H9 (cell line): ENCODE measurements around the gene PRR23E. TPM values are rescaled to one million over a fixed set of nuclear protein-coding genes. Genes with fewer than 3 reads are reported as not detected.

Experiments used
- DNase-seq: peaks from one replicate; pipeline ENCODE4 v3.0.0-alpha.2; 2017
- H2AFZ ChIP-seq: one replicate; pipeline ENCODE4 v1.6.1; 2013; ENCODE audit warnings: mild to moderate bottlenecking, low read length, control low read depth, moderate library complexity
- H2AK5ac ChIP-seq: 2 replicates; pipeline ENCODE4 v1.6.1; 2013; ENCODE audit warnings: low read length, control low read depth, mixed read lengths; ENCODE audit not compliant: insufficient read length
- H2BK120ac ChIP-seq: one replicate; pipeline ENCODE4 v1.6.1; 2013; ENCODE audit warnings: low read depth, mild to moderate bottlenecking, low read length, control low read depth, inconsistent platforms; ENCODE audit not compliant: poor library complexity, severe bottlenecking
- H2BK12ac ChIP-seq: 2 replicates; pipeline ENCODE4 v1.6.1; 2013; ENCODE audit warnings: low read length, control low read depth, mixed read lengths, low read depth; ENCODE audit not compliant: insufficient read length
- H2BK15ac ChIP-seq: 2 replicates; pipeline ENCODE4 v1.6.1; 2013; ENCODE audit warnings: low read depth, low read length, control low read depth
- H2BK20ac ChIP-seq: one replicate; pipeline ENCODE4 v1.6.1; 2013; ENCODE audit warnings: low read depth, mild to moderate bottlenecking, low read length, control low read depth, inconsistent platforms; ENCODE audit not compliant: poor library complexity, severe bottlenecking
- H2BK5ac ChIP-seq: 2 replicates; pipeline ENCODE4 v1.6.1; 2013; ENCODE audit warnings: low read length, control low read depth, mixed read lengths; ENCODE audit not compliant: insufficient read length
- H3K14ac ChIP-seq: 2 replicates; pipeline ENCODE4 v1.6.1; 2013; ENCODE audit warnings: low read length, control low read depth; ENCODE audit not compliant: insufficient read depth
- H3K18ac ChIP-seq: 2 replicates; pipeline ENCODE4 v1.6.1; 2013; ENCODE audit warnings: low read depth, mild to moderate bottlenecking, mixed read lengths, low read length, control low read depth; ENCODE audit not compliant: insufficient read length
- H3K23ac ChIP-seq: 2 replicates; pipeline ENCODE4 v1.6.1; 2013; ENCODE audit warnings: low read length, control low read depth, mixed read lengths, low read depth; ENCODE audit not compliant: insufficient read length
- H3K23me2 ChIP-seq: 2 replicates; pipeline ENCODE4 v1.6.1; 2013; ENCODE audit warnings: low read depth, mild to moderate bottlenecking, mixed read lengths, low read length, control low read depth; ENCODE audit not compliant: insufficient read length, poor library complexity, severe bottlenecking
- H3K27ac ChIP-seq: 2 replicates; pipeline ENCODE4 v1.5.1; 2013; ENCODE audit warnings: low read length, control low read depth, mixed read lengths, low read depth; ENCODE audit not compliant: insufficient read length
- H3K27me3 ChIP-seq: 2 replicates; pipeline ENCODE4 v1.6.1; 2013; ENCODE audit warnings: low read length, control low read depth, inconsistent platforms; ENCODE audit not compliant: insufficient read depth
- H3K4ac ChIP-seq: 2 replicates; pipeline ENCODE4 v1.6.1; 2013; ENCODE audit warnings: low read depth, mild to moderate bottlenecking, control low read depth, inconsistent platforms, low read length, moderate library complexity
- H3K4me1 ChIP-seq: 2 replicates; pipeline ENCODE4 v1.6.1; 2013; ENCODE audit warnings: low read length, control low read depth, inconsistent platforms; ENCODE audit not compliant: insufficient read depth
- H3K4me2 ChIP-seq: 2 replicates; pipeline ENCODE4 v1.6.1; 2013; ENCODE audit warnings: low read length, control low read depth, mixed read lengths; ENCODE audit not compliant: insufficient read length, insufficient read depth
- H3K56ac ChIP-seq: 2 replicates; pipeline ENCODE4 v1.6.1; 2013; ENCODE audit warnings: low read depth, mild to moderate bottlenecking, mixed read lengths, low read length, control low read depth; ENCODE audit not compliant: insufficient read length
- H3K79me1 ChIP-seq: 2 replicates; pipeline ENCODE4 v1.6.1; 2013; ENCODE audit warnings: low read depth, mild to moderate bottlenecking, moderate library complexity, low read length, control low read depth, inconsistent platforms; ENCODE audit not compliant: insufficient read depth, poor library complexity, severe bottlenecking
- H3K79me2 ChIP-seq: 2 replicates; pipeline ENCODE4 v1.6.1; 2013; ENCODE audit warnings: low read length, control low read depth, inconsistent platforms; ENCODE audit not compliant: insufficient read depth
- H3K9ac ChIP-seq: 2 replicates; pipeline ENCODE4 v1.6.1; 2013; ENCODE audit warnings: low read length, control low read depth, mixed read lengths; ENCODE audit not compliant: insufficient read length; ENCODE audit errors: extremely low read depth
- H3K9me3 ChIP-seq: one replicate; pipeline ENCODE4 v1.6.1; 2013; ENCODE audit warnings: low read depth, low read length, inconsistent platforms; ENCODE audit not compliant: control insufficient read depth
- H3T11ph ChIP-seq: one replicate; pipeline ENCODE4 v1.6.1; 2013; ENCODE audit warnings: mild to moderate bottlenecking, low read length, control low read depth, inconsistent platforms
- H4K20me1 ChIP-seq: one replicate; pipeline ENCODE4 v1.6.1; 2013; ENCODE audit not compliant: control insufficient read depth, insufficient read length, insufficient read depth
- H4K5ac ChIP-seq: 2 replicates; pipeline ENCODE4 v1.6.1; 2013; ENCODE audit warnings: low read depth, mild to moderate bottlenecking, mixed read lengths, low read length, control low read depth; ENCODE audit not compliant: insufficient read length
- H4K8ac ChIP-seq: replicated peaks from 2 replicates; pipeline ENCODE4 v1.6.1; 2013; ENCODE audit warnings: low read length, control low read depth, mixed read lengths, low read depth; ENCODE audit not compliant: insufficient read length
- H4K91ac ChIP-seq: 2 replicates; pipeline ENCODE4 v1.6.1; 2013; ENCODE audit warnings: low read depth, mild to moderate bottlenecking, moderate library complexity, mixed read lengths, low read length, control low read depth; ENCODE audit not compliant: insufficient read length
- H3K27ac Mint-ChIP-seq, 3 experiments: 2 replicates in 2 of 3; 3 replicates in 1 of 3; pipeline ENCODE4 v1.8.0; 2020 to 2021; ENCODE audit warnings: mixed read lengths in 3 of 3, mild to moderate bottlenecking in 1 of 3, moderate library complexity in 1 of 3
- H3K27me3 Mint-ChIP-seq: 2 replicates; pipeline ENCODE4 v1.8.0; 2021; ENCODE audit warnings: low read depth, mild to moderate bottlenecking, moderate library complexity, mixed read lengths
- H3K36me3 Mint-ChIP-seq, 3 experiments: 2 replicates in 2 of 3; 3 replicates in 1 of 3; pipeline ENCODE4 v1.8.0; 2020 to 2021; ENCODE audit warnings: low read depth in 3 of 3, mixed read lengths in 3 of 3; ENCODE audit not compliant: insufficient read depth in 1 of 3
- H3K4me1 Mint-ChIP-seq, 2 experiments: 2 replicates each; pipeline ENCODE4 v1.8.0; 2020; ENCODE audit warnings: mixed read lengths in 2 of 2
- H3K4me3 Mint-ChIP-seq, 2 experiments: 2 replicates in 1 of 2; 3 replicates in 1 of 2; pipeline ENCODE4 v1.8.0; 2020 to 2021; ENCODE audit warnings: mild to moderate bottlenecking in 2 of 2, mixed read lengths in 2 of 2, moderate library complexity in 1 of 2
- H3K9me3 Mint-ChIP-seq, 2 experiments: 2 replicates in 1 of 2; 3 replicates in 1 of 2; pipeline ENCODE4 v1.8.0; 2020; ENCODE audit warnings: mild to moderate bottlenecking in 2 of 2, mixed read lengths in 2 of 2, moderate library complexity in 1 of 2
- CTCF ChIP-seq: fragments of 200-600 bp; sonication (generic); conservative IDR thresholded peaks from 3 replicates; pipeline ENCODE4 v1.8.0; 2021; ENCODE audit warnings: antibody characterized with exemption, mild to moderate bottlenecking
- WGBS: extraction: QIAGEN DNeasy Blood & Tissue Kit; methylation state at CpG from one replicate; pipeline ENCODE4 v1.1.7; 2013; ENCODE audit warnings: missing lambda C conversion rate, low lambda C conversion rate, mixed read lengths; ENCODE audit not compliant: insufficient read length; ENCODE audit errors: extremely low coverage; 5-methylcytosine and 5-hydroxymethylcytosine counted together
- total RNA-seq: library from RNA; stranded (reverse); gene quantifications from 2 replicates; pipeline ENCODE4 v1.2.1, GENCODE V29; 2021

PRR23E gene
- total RNA-seq, 1 experiment from 2014 or later = not detected

- WGBS = no CpG with 5 or more reads among the region's 11 CpGs
- Mint-ChIP-seq H3K27me3 (peaks cover 12% of the 10 kb centered on the region), H3K4me1 (peaks cover 6 to 9% of the 10 kb centered on the region in 2 experiments), H3K9me3 (peaks cover 0 to 5% of the 10 kb centered on the region in 2 experiments; a peak in 3 of 5 replicates), H3K36me3 (no peaks in the 10 kb centered on the region), H3K4me3 (no peak overlapping the region), H3K27ac (no peak overlapping the region)
- no peaks in the 10 kb centered on the region for H3K79me1 ChIP-seq
- H3K4ac ChIP-seq = no peak overlapping the region
- no peak overlapping the region for H4K5ac ChIP-seq
- H4K91ac ChIP-seq = no peak overlapping the region
- no peak overlapping the region for H3K23ac ChIP-seq
- peak; percentile 25 for DNase-seq
- H3K27me3 ChIP-seq = no peaks in the 10 kb centered on the region
- no peak overlapping the region for H3K56ac ChIP-seq
- no peaks in the 10 kb centered on the region for H3K4me1 ChIP-seq
- H4K8ac ChIP-seq = no peak overlapping the region
- H3K79me2 ChIP-seq = no peaks in the 10 kb centered on the region
- H3K18ac ChIP-seq = no peak overlapping the region
- H2AFZ ChIP-seq = no peak overlapping the region
- no peak overlapping the region for H3T11ph ChIP-seq
- H3K4me2 ChIP-seq = no peak overlapping the region
- H4K20me1 ChIP-seq = no peaks in the 10 kb centered on the region
- no peak for TF ChIP-seq CTCF
- no peak overlapping the region for H2BK15ac ChIP-seq
- no peak overlapping the region for H2BK12ac ChIP-seq
- no peak overlapping the region for H2AK5ac ChIP-seq
- H2BK20ac ChIP-seq = no peak overlapping the region
- H3K9ac ChIP-seq = no peak overlapping the region
- no peak overlapping the region for H2BK5ac ChIP-seq
- H3K14ac ChIP-seq = no peak overlapping the region; the same call in 1 of the 2 replicates
- no peak overlapping the region for H3K27ac ChIP-seq
- no peaks in the 10 kb centered on the region for H3K23me2 ChIP-seq
- H2BK120ac ChIP-seq = no peak overlapping the region
- no peaks in the 10 kb centered on the region for H3K9me3 ChIP-seq
These were observed 410 bp downstream of the PRR23E start for GRCh38 chr3:127193341-127193740.
